Measurements from ENCODE around the gene HDGFL3. TPM values are rescaled to one million over a fixed set of nuclear protein-coding genes. Genes with fewer than 3 reads are reported as not detected.
"Not testable (repeated sequence)": the region's sequence is repeated elsewhere in the genome, so short reads cannot be mapped to it uniquely, and the experiment has no call there.

The HDGFL3 gene
- polyA plus RNA-seq, 3 donors from 2014 or later: 6.8 to 21.6 (median 10.6) TPM

DNA sequence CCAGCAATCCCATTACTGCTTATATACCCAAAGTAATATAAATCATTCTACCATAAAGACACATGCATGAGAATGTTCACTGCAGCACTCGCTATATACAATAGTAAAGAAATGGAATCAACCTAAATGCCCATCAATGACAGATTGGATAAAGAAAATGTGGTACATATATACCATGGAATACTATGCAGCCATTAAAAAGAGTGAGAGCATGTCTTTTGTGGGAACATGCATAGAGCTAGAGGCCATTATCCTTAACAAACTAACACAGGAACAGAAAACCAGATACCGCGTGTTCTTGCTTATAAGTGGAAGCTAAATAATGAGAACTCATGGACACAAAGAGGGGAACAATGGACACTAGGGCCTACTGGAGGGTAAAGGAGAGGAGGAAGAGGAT is 65.5 kb downstream of the HDGFL3 start:
- not testable (repeated sequence) for DNase-seq
- peaks cover 25 to 26% (median 25%) of the 10 kb centered on the region in 3 donors for H3K36me3 Mint-ChIP-seq

DNA sequence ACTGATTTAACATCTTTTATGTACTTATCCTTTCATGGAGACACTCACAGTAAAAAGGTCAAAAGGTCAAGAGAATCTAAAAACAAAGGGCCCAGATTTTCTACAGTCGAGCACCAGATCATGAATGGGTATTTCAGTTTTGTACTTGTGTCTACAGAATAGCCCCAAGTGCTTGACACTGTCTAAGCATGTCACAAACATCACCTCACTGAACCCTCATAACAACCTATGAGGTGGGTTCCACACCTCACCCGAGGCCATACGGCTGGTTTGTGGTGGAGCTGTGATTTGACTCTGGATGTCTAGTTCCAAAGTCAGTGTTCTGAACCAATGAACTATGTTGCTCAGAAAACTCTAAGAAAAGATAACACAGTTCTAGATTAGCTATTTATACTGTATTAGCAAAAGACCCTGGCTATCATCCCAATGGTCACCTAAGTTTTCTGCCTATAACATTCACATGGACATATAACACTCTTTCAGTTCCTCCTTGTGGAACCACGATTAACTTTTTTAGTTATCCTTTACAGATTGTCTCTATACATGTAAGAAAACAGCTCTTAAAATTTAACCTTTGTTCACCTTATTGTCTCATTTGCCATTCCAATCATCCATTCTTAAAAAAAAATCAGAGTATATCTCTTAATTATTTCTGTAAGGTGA is 74.6 kb downstream of the HDGFL3 start:
- no peak overlapping the region for H3K4me3 Mint-ChIP-seq
- no peak overlapping the region for H3K27ac Mint-ChIP-seq
- H3K9me3 Mint-ChIP-seq: no peaks in the 10 kb centered on the region
- peaks cover 4 to 26% (median 24%) of the 10 kb centered on the region in 3 donors for H3K36me3 Mint-ChIP-seq
- peaks cover 0 to 6% of the 10 kb centered on the region in 2 donors for H3K4me1 Mint-ChIP-seq
- no peaks in the 10 kb centered on the region for H3K27me3 Mint-ChIP-seq (ENCODE audit: low read depth in 3 of 3)
- DNase-seq: no peak

More for the DNA sequence above, 65.5 kb downstream of the HDGFL3 start:
- not testable (repeated sequence) for H3K9me3 Mint-ChIP-seq; H3K27ac Mint-ChIP-seq; H3K4me1 Mint-ChIP-seq; H3K27me3 Mint-ChIP-seq (ENCODE audit: low read depth in 3 of 3); H3K4me3 Mint-ChIP-seq

DNA sequence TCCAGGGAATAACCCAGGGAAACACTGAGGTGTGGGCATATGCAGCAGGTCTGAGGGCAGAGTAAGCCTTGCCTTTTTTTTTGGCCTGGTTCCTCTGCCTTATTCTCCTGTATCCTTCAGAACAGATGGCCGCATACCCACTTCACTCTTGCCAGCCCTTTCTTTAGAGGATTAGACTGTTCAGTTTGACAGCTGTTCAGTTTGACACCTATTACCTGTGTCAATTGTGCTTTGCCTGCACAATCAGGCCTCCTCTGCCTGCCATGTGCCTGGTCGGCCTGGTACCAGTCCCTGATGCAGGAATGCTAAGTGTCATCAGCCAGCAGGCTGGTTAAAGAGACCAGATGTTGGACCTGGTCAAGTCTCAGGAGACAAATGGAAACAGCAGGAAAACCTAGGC is 77.8 kb downstream of the HDGFL3 start:
- H3K27me3 Mint-ChIP-seq (ENCODE audit: low read depth in 3 of 3): peaks cover 0 to 5% (median 0%) of the 10 kb centered on the region in 3 donors
- peaks cover 7 to 27% (median 11%) of the 10 kb centered on the region in 3 donors for H3K36me3 Mint-ChIP-seq
- H3K27ac Mint-ChIP-seq: no peak overlapping the region
- H3K9me3 Mint-ChIP-seq: no peaks in the 10 kb centered on the region
- peaks cover 0 to 6% of the 10 kb centered on the region in 2 donors for H3K4me1 Mint-ChIP-seq
- H3K4me3 Mint-ChIP-seq: no peak overlapping the region
- DNase-seq: no peak

DNA sequence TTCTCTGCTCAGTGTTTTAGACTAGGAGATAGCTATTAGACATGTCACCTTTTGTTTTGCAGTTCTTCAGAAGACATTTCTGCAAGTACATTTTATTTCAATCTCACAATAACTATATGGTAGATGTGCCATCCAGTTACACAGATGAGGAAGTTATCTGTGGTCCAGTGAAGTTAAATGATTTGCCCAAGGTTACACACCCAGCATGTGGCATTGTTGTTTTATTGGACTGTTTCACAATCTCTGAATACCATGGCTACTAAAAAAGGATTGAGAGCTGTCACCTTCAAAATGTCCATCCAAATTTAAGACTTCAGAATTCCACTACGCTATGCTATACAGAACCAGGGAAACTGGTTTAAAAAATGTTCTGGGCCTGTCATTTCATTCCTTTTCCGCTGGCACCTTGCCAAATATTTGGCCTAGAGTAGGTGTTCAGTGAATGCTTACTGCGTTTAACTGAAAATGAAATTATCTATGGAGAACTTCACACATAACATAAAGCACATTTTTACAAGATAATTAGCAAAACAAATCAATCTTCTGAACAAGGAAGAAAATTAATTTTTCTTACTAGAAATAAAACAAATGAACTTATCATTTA is 80.0 kb downstream of the HDGFL3 start:
- DNase-seq: no peak
- peaks cover 7 to 27% (median 18%) of the 10 kb centered on the region in 3 donors for H3K36me3 Mint-ChIP-seq
- peaks cover 0 to 5% (median 0%) of the 10 kb centered on the region in 3 donors for H3K27me3 Mint-ChIP-seq (ENCODE audit: low read depth in 3 of 3)
- H3K9me3 Mint-ChIP-seq: no peaks in the 10 kb centered on the region
- peaks cover 0 to 2% of the 10 kb centered on the region in 2 donors for H3K4me1 Mint-ChIP-seq
- no peak overlapping the region for H3K4me3 Mint-ChIP-seq
- H3K27ac Mint-ChIP-seq: no peak overlapping the region

DNA sequence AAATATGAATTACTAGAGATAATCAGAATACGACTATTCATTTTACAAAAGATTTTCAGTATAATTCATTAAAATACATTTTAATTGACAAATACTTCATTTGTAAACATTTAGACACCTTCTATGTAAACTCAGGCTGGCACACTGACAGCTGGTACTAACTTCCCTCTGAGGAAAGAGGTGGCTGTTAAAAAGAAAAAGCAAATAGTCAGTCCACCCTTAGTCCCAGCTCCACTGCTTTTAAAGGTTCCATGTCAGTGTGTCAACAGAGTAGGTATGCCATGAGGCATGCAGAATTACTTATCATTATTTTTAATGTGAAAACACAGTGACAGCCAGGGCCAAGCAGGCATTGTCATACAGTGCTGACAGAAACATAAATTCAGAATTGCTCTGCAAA is 84.1 kb downstream of the HDGFL3 start:
- no peaks in the 10 kb centered on the region for H3K9me3 Mint-ChIP-seq
- no peaks in the 10 kb centered on the region for H3K4me1 Mint-ChIP-seq
- DNase-seq: no peak
- H3K27ac Mint-ChIP-seq: no peak overlapping the region
- peaks cover 0 to 5% (median 0%) of the 10 kb centered on the region in 3 donors for H3K27me3 Mint-ChIP-seq (ENCODE audit: low read depth in 3 of 3)
- peaks cover 6 to 25% (median 6%) of the 10 kb centered on the region in 3 donors for H3K36me3 Mint-ChIP-seq
- H3K4me3 Mint-ChIP-seq: no peak overlapping the region

DNA sequence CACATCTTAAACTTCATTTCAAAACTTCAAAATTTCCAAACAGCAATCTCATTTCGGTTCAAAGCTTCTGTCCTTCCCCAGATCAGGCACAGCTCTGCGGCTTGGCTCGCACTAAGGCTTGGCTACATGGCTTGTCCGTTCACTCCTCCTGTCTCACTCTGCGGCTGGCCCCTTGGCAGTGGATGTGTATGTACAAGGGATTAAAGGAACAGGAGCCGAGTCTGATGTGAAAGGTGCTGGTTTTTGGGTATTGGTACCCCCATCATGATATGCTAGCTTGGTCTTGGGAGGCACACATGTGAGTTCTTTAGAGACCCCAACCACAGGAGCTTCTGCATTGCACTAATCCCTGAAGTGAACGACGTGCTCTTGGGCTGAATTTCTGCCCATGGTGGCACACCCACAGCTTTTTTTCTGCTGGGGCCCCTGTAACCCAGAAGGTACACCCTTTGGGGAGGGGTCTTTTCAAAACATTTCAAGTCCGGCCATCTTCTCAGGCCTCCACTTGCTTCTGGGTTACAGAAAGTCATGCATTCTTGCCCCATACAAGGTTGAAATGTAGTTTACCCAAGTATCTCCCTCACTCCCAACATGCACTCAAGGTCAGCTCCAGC is 87.5 kb downstream of the HDGFL3 start:
- Mint-ChIP-seq H3K36me3 (peaks cover 9 to 16% (median 12%) of the 10 kb centered on the region in 3 donors), H3K27me3 (ENCODE audit: low read depth in 3 of 3) (no peaks in the 10 kb centered on the region), H3K27ac (no peak overlapping the region), H3K4me1 (no peaks in the 10 kb centered on the region), H3K4me3 (no peak overlapping the region), H3K9me3 (no peaks in the 10 kb centered on the region)
- no peak for DNase-seq

DNA sequence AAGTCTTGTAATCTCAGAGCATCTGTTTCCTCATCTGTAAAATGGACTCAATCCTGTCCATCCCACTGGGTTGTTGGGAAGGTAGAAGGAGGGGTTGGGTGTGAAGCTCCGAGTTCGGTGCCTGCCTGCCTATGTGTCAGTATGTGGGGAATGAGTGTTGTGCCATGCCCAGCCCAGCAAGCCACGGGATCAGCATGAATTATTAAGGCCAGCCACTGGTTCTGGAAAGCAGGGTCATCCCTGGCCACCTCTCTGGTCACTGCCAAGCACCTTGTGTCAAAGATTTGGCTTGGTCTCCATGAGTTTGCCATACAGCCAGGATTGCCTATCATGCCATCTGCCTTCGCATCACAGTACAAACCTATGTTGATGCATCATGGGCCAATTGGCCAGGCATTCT is 88.7 kb downstream of the HDGFL3 start:
- H3K27me3 Mint-ChIP-seq (ENCODE audit: low read depth in 3 of 3): peaks cover 0 to 1% (median 0%) of the 10 kb centered on the region in 3 donors
- peaks cover 9 to 17% (median 15%) of the 10 kb centered on the region in 3 donors for H3K36me3 Mint-ChIP-seq
- no peaks in the 10 kb centered on the region for H3K9me3 Mint-ChIP-seq
- no peak overlapping the region for H3K4me3 Mint-ChIP-seq
- H3K4me1 Mint-ChIP-seq: no peaks in the 10 kb centered on the region
- DNase-seq: no peak
- no peak overlapping the region for H3K27ac Mint-ChIP-seq

DNA sequence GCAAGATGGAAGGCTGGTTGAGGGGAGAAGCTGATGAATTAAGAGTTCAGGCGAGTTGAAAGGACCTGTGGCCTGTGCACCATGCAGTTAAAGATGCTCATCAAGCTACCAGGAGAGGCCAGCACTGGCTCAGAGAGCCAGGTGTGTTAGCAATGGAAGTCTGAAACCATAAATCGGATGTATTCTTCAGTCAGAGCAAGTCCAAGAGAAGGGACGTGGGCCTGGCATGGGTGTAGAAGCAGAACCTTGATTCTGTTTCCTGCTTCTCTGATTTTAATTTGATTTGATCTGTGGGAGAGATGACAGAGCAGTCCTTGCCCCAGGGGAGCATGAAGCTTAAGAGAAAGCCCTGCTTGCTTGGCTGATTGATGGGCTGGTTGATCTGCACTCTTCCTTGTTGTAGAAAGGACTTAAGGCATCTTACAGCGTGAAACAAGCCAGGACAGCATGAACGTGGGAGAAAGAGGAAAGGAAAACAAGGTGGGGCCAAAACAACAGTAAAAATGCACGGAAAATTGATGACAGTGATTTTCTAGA is 89.3 kb downstream of the HDGFL3 start:
- Mint-ChIP-seq H3K4me3 (no peak overlapping the region), H3K9me3 (no peaks in the 10 kb centered on the region), H3K4me1 (no peaks in the 10 kb centered on the region), H3K27ac (no peak overlapping the region), H3K36me3 (peaks cover 9 to 16% (median 15%) of the 10 kb centered on the region in 3 donors), H3K27me3 (ENCODE audit: low read depth in 3 of 3) (peaks cover 0 to 2% (median 0%) of the 10 kb centered on the region in 3 donors)
- DNase-seq: no peak

DNA sequence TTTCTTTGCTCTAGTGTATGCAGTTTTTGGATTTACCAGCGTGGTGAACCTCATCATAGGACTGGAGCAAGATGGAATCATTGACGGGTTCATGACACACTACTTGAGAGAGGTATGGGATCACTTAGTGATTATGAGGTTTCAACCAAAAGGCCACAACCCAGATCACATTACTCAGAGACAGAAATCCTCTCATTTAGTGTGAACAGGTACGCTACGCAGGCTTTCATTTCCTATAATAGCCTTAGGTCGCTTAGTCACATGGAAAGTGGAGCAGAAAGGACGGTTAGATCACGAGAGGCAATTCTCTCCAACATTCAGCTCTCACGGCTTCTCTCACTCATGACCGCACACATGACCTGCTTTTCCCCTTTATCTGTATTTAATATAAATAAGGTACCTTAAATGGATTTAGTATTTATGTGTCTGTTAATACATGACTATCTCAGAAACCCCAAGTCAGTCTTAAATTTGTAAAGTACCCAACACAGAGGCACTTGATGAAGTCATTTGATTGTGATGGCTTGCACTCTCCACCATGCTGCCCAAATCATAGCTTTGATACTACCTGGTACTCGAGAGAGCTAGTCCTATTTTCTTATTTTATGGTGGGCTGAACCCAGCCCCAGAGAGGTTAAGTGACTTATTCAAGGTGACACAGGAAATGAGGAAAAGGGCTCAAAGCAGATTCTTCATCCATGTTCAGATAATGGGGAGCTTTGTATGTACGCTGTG is 91.6 kb downstream of the HDGFL3 start:
- H3K4me3 Mint-ChIP-seq: no peak overlapping the region
- peaks cover 5 to 21% (median 16%) of the 10 kb centered on the region in 3 donors for H3K36me3 Mint-ChIP-seq

DNA sequence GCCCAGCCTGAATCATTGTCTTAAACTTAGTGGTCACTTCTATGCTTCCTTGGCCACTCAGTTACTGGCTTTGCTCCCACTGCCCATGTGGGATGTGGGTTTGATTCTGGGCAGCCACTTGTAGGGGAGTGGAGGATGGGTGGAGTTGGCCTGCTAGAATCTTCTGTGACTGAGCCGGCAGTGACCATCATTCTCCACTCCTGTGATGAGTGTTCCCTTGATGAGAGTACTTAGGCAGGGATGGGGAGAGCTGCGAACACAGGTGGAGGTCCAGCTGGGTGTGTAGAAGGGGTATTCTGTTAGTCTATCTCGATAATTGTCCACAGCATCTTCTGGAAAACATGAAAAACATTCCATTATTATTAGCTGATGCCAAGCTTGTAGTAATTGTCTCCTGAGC is 92.2 kb downstream of the HDGFL3 start:
- no peak for DNase-seq
- no peaks in the 10 kb centered on the region for H3K9me3 Mint-ChIP-seq
- no peak overlapping the region for H3K4me3 Mint-ChIP-seq
- H3K27me3 Mint-ChIP-seq (ENCODE audit: low read depth in 3 of 3): peaks cover 0 to 2% (median 0%) of the 10 kb centered on the region in 3 donors
- H3K27ac Mint-ChIP-seq: no peak overlapping the region
- peaks cover 5 to 23% (median 16%) of the 10 kb centered on the region in 3 donors for H3K36me3 Mint-ChIP-seq
- H3K4me1 Mint-ChIP-seq: peaks cover 2% of the 10 kb centered on the region in 2 donors

More for the DNA sequence above, 91.6 kb downstream of the HDGFL3 start:
- Mint-ChIP-seq H3K27ac (no peak overlapping the region), H3K9me3 (no peaks in the 10 kb centered on the region), H3K27me3 (ENCODE audit: low read depth in 3 of 3) (peaks cover 0 to 2% (median 0%) of the 10 kb centered on the region in 3 donors), H3K4me1 (no peaks in the 10 kb centered on the region)
- DNase-seq: no peak

DNA sequence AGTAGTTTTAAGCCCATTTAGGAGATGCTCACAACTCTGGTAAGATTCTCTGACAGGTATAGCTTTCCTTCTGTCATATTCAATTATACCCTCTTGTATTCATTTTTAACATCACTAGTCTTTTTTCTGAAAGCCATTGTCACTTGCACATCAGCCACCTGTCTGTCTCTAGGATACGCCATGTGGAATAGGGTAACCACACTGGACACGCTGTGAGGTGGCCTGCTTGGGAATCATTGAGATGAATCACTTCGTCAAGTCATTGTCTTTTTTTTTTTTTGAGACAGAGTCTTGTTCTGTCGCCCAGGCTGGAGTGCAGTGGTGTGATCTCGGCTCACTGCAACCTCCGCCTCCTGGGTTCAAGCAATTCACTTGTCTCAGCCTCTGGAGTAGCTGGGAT is 92.8 kb downstream of the HDGFL3 start:
- H3K27ac Mint-ChIP-seq: no peak overlapping the region
- H3K36me3 Mint-ChIP-seq: peaks cover 5 to 23% (median 13%) of the 10 kb centered on the region in 3 donors
- H3K9me3 Mint-ChIP-seq: no peaks in the 10 kb centered on the region
- peaks cover 0 to 2% (median under 1%) of the 10 kb centered on the region in 3 donors for H3K27me3 Mint-ChIP-seq (ENCODE audit: low read depth in 3 of 3)
- no peak overlapping the region for H3K4me3 Mint-ChIP-seq
- no peak for DNase-seq
- peaks cover 7 to 8% of the 10 kb centered on the region in 2 donors for H3K4me1 Mint-ChIP-seq

DNA sequence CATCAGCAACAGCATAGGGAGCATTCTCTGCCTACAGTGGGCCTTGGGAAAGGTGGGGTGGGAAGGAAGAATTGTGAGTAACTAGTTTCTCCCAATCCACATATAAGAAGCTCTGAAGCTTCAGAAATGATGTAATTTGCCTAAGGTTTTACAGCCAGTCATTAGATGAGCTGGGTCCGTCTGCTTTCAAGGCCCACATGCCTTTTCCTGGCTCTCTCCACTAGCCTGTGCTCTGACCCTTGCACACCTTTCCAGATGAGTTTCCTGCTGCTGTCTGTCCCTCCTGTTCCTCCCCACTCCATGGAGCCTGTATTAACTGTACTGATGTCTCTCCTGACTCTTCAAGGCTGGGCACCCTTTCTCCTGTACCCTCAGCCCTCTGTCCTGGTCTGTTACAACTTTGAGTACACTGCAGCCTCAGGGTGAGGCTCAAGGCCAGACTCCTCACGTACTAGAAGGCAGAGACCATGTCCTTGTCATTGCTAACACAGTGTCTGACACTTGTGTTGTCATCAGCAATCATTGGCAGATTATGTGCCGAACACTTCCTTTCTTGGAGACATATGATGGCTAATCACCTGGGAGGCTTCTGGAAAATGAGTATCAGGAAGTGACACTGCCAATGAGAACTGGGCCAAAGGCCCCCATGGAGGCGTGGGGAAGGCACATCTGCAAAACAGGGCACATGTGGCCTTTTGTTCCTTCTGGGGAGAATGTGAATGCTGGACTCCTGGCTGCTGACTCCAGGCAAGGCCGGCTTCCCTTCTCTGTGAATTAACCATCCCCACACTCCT is 93.5 kb downstream of the HDGFL3 start:
- H3K27me3 Mint-ChIP-seq (ENCODE audit: low read depth in 3 of 3): peaks cover 0 to 3% (median 2%) of the 10 kb centered on the region in 3 donors

DNA sequence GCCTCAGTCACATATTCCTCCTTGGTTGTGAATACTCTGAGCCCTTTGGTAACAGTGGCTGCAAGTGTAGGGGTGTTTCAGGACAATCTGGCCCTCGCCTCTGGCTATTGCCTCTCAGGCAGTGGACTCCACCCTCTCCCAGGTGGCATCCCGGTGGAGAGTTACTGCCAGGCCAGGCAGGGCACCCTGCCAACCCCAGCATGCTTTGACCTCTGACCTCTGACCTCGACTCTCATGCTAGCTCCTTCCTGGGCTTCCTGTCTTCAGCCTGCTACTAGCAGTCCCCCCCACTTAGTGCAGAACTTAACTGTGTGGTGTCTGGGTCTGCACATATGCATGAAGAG is 94.7 kb downstream of the HDGFL3 start:
- Mint-ChIP-seq H3K9me3 (no peaks in the 10 kb centered on the region), H3K4me1 (peaks cover 27% of the 10 kb centered on the region in 2 donors), H3K27ac (no peak overlapping the region), H3K36me3 (peaks cover 5 to 23% (median 7%) of the 10 kb centered on the region in 3 donors), H3K27me3 (ENCODE audit: low read depth in 3 of 3) (peaks cover 3 to 6% (median 5%) of the 10 kb centered on the region in 3 donors), H3K4me3 (no peak overlapping the region)
- no peak for DNase-seq

More for the DNA sequence above, 93.5 kb downstream of the HDGFL3 start:
- peaks cover 15% of the 10 kb centered on the region in 2 donors for H3K4me1 Mint-ChIP-seq
- H3K4me3 Mint-ChIP-seq: no peak overlapping the region
- H3K9me3 Mint-ChIP-seq: no peaks in the 10 kb centered on the region
- peak overlapping the region in 2 of 6 donors; percentile 42 to 73 for H3K27ac Mint-ChIP-seq
- peaks cover 5 to 23% (median 7%) of the 10 kb centered on the region in 3 donors for H3K36me3 Mint-ChIP-seq
- DNase-seq: no peak

Measured in immature natural killer cell (primary cell).